Gastroesophageal sphincter (tissue), 3 donors: ENCODE data around the gene LSG1.

Source experiments
- POLR2A ChIP-seq, 2 donors: fragments of 450-650 bp; IDR thresholded peaks; one replicate each; pipeline ENCODE4 v1.6.1; 2017; ENCODE audit warnings: antibody characterized with exemption in 2 of 2, mild to moderate bottlenecking in 2 of 2, moderate library complexity in 1 of 2
- TF ChIP-seq, protein P1 (sequence below), 4 experiments: fragments of 200-600 bp in 2 of 4; fragments of 450-650 bp in 2 of 4; sonication (generic) in 1 of 4; IDR thresholded peaks; one replicate each; pipeline ENCODE4 v1.5.1; 2017 to 2019; ENCODE audit warnings: antibody characterized with exemption in 4 of 4, mild to moderate bottlenecking in 2 of 4, moderate library complexity in 2 of 4

DNA sequence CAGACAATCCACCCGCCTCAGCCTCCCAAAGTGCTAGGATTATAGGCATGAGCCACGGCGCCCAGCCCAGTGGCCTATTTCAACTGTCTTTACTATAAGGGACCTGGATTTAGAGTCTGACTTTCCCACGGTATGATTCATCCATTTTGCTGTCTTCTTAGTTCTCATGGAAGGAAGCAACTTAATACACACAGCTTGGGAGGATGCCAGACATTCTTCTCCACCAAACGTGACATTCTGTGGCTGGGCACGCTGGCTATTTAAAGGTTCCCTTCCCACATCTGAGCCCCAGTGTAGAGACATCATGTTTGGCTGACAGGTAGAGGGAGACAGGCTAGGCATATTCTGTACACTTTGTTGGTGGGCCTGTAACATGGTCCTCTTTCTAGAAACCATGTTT is 39.9 kb upstream of the LSG1 start:
- no peak for TF ChIP-seq POLR2A (IDR thresholded peaks at IDR 0.05)
- TF ChIP-seq, protein P1, sequence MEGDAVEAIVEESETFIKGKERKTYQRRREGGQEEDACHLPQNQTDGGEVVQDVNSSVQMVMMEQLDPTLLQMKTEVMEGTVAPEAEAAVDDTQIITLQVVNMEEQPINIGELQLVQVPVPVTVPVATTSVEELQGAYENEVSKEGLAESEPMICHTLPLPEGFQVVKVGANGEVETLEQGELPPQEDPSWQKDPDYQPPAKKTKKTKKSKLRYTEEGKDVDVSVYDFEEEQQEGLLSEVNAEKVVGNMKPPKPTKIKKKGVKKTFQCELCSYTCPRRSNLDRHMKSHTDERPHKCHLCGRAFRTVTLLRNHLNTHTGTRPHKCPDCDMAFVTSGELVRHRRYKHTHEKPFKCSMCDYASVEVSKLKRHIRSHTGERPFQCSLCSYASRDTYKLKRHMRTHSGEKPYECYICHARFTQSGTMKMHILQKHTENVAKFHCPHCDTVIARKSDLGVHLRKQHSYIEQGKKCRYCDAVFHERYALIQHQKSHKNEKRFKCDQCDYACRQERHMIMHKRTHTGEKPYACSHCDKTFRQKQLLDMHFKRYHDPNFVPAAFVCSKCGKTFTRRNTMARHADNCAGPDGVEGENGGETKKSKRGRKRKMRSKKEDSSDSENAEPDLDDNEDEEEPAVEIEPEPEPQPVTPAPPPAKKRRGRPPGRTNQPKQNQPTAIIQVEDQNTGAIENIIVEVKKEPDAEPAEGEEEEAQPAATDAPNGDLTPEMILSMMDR (IDR thresholded peaks at IDR 0.05) = no peak
